Stomach smooth muscle (tissue), 2 donors: ENCODE data around the gene RNF145.
"Not testable (repeated sequence)": the region's sequence is repeated elsewhere in the genome, so short reads cannot be mapped to it uniquely, and the experiment has no call there.

Experiments used
- H3K27ac ChIP-seq: one replicate; pipeline ENCODE4 v1.7.0; 2013; ENCODE audit warnings: mild to moderate bottlenecking, low read length, inconsistent platforms
- H3K27me3 ChIP-seq, 2 donors: one replicate each; pipeline ENCODE4 v1.7.0; 2013; ENCODE audit warnings: low read length in 2 of 2; ENCODE audit not compliant: insufficient read depth in 2 of 2, control insufficient read depth in 1 of 2
- H3K36me3 ChIP-seq, 2 donors: one replicate each; pipeline ENCODE4 v1.7.0; 2013; ENCODE audit warnings: low read length in 2 of 2; ENCODE audit not compliant: control insufficient read depth in 2 of 2, insufficient read depth in 2 of 2
- H3K4me1 ChIP-seq: one replicate; pipeline ENCODE4 v1.7.0; 2013; ENCODE audit warnings: low read length; ENCODE audit not compliant: control insufficient read depth, insufficient read depth
- H3K4me3 ChIP-seq, 2 donors: one replicate each; pipeline ENCODE4 v1.7.0; 2013; ENCODE audit warnings: low read length in 2 of 2
- H3K9ac ChIP-seq, 2 donors: one replicate each; pipeline ENCODE4 v1.7.0; 2013; ENCODE audit warnings: low read length in 2 of 2, mild to moderate bottlenecking in 1 of 2
- H3K9me3 ChIP-seq, 2 donors: one replicate each; pipeline ENCODE4 v1.7.0; 2013; ENCODE audit warnings: low read length in 2 of 2; ENCODE audit not compliant: control insufficient read depth in 2 of 2
- donor health status: healthy.
- donor health status: Pancreatic carcinoma.

Gene RNF145

GRCh38 chr5:159118958-159119659 lies 90.2 kb downstream of the RNF145 start:
- not testable (repeated sequence) for H3K4me1 ChIP-seq, H3K36me3 ChIP-seq, H3K27me3 ChIP-seq, H3K9ac ChIP-seq, H3K4me3 ChIP-seq, H3K9me3 ChIP-seq, H3K27ac ChIP-seq

GRCh38 chr5:159113405-159113804 lies 95.9 kb downstream of the RNF145 start:
- H3K36me3 ChIP-seq = no peaks in the 10 kb centered on the region
- H3K9ac ChIP-seq = no peak overlapping the region
- H3K4me1 ChIP-seq = no peaks in the 10 kb centered on the region
- no peaks in the 10 kb centered on the region for H3K9me3 ChIP-seq
- H3K4me3 ChIP-seq = no peak overlapping the region
- H3K27me3 ChIP-seq = peaks cover 3 to 4% of the 10 kb centered on the region in 2 donors
- H3K27ac ChIP-seq = no peak overlapping the region

- Histone ChIP-seq H3K27ac (no peak overlapping the region), H3K4me3 (no peak overlapping the region), H3K4me1 (no peaks in the 10 kb centered on the region), H3K9me3 (no peaks in the 10 kb centered on the region), H3K36me3 (no peaks in the 10 kb centered on the region), H3K27me3 (peaks cover 6% of the 10 kb centered on the region in 2 donors), H3K9ac (no peak overlapping the region)
These were observed 96.9 kb downstream of the RNF145 start for GRCh38 chr5:159112436-159112835.
